Testis (tissue), 2 donors: ENCODE measurements around the gene IL16.

Experiments
- CTCF ChIP-seq, 3 experiments: fragments of 450-650 bp in 2 of 3; fragments of 200-600 bp in 1 of 3; sonication (generic) in 1 of 3; IDR thresholded peaks; one replicate each; pipeline ENCODE4 v1.5.1; 2016 to 2019; ENCODE audit warnings: antibody characterized with exemption in 3 of 3, mild to moderate bottlenecking in 2 of 3, moderate library complexity in 1 of 3
- POLR2A ChIP-seq: fragments of 450-650 bp; IDR thresholded peaks from one replicate; pipeline ENCODE4 v1.6.1; 2017; ENCODE audit warnings: antibody characterized with exemption, mild to moderate bottlenecking, moderate library complexity

- no peak for TF ChIP-seq CTCF (IDR thresholded peaks at IDR 0.05)
- no peak for TF ChIP-seq POLR2A
These were observed 103.1 kb downstream of the IL16 start for GRCh38 chr15:81299630-81300273.
